Mesenteric fat pad (tissue), 1 donor: ENCODE measurements around the gene AAK1. TPM values are rescaled to one million over a fixed set of nuclear protein-coding genes. Genes with fewer than 3 reads are reported as not detected.

Experiments used
- DNase-seq: peaks from one replicate; pipeline ENCODE4 v3.0.0-alpha.2; 2020; ENCODE audit warnings: low spot score
- total RNA-seq: library from RNA; stranded (reverse); fragmentation: NEBNext Ultra II Directional; extraction: Animal tissue kit (Norgen Biotek cat#: 25700); gene quantifications from one replicate; pipeline ENCODE4 v1.2.1, GENCODE V29; 2021
- donor health status: DM: yes; HTN: yes; CAD: no.

Gene AAK1
- total RNA-seq, 1 donor from 2014 or later, result 73.6 TPM

DNA sequence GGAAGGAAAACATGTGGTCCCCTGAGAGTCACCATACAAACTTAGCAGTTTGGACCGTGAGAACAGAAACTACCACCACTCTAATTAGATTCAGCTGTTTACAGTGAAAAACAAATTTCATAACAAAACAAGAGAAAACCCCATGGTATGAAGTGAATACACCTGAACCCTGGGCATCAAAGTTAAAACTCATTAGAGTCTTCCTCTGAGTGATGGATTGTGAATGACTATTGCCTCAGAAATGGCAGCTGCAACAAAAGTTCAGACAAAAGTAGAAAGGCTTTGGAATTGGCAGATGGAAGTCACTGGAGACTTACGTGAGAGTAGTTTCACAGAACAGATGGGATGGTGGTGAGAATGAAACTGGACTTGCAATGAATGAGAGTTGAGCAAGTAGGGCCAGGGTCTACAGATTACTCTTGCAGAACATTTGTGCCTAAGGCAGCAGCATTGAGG is 98.0 kb downstream of the AAK1 start:
- no peak for DNase-seq

DNA sequence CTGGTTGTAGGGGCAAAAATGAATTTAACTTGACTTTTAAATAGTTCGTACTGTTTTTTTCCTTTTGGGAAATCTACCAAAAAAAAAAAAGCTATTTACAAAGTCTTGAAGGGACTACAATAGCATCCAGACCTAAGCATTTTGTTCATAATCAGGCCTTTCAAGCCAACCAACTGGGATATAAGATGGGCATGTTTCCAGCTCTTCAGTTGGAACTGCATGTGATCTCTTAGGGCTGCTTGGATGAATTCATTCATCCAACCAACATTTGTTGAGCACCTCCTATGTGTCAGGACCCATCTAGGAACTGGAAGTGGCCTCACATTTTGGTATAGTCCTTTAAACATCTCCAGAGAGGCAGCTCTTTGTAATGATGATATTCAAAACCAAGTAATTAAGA is 98.6 kb downstream of the AAK1 start:
- DNase-seq, result no peak

DNA sequence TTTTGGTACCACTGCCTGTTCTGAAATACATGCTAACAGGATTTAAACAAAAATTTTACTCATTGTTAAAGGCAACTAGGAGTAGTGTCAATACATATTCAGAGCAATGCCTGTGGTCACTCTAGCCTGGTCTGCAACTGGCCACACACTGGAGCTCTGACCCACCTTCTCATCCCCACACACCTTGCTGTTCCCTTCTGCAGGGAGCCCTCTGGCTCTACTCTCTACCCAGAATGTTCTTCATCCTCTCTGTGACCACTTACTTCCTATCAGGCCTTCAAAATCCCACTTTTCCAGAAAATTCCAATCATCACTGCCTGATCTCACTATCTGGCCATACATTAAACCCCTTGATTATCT is 104.0 kb downstream of the AAK1 start:
- DNase-seq, result no peak

DNA sequence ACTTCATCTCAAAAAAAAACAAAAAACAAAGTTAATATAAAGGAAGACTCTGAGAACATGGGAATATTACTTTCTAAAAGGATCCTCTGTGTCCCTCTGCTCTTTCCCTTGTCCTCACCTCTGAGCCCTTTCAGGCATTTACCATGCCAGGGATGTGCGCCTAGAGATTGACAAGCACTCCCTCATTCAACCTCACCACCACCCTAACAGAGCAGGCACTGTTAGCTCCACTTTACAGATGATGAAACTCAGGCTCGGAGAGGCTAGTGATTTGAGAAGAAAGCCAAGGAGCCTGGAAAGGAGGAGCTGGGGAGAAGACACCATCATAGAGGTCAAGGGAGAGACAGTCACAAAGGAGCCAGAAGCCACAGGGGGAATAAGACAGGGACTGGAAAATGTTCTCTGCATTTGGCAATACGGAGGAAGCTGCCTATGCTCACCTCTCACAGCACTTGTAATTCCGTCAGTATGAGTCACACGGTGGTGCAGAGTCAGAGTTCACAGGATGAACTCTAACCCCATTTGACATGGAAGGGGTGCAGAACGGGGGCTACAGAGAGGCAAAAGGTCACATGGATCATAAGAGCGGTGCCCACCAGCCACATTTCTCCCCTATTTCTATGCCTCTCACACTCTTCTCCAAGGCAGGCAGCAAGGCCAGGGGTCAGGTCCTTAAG is 104.5 kb downstream of the AAK1 start:
- no peak for DNase-seq

DNA sequence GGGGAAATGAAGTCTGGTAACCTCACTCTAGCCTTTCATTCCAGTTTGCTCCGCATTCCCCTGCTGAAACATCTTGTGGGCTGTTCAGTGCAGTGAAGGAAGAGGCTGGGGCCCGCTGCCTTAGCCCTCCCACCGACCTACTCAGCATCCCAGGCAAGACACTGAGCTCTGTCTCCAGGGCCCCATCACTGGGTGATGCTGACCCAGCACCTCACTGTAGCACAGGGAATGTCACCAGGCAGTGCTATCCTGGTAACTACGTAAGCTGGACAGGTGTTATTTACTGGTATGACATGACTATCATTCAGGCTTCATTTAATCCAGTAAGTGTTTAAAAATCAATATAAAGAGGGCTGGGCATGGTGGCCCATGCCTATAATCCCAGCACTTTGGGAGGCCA is 105.3 kb downstream of the AAK1 start:
- no peak for DNase-seq

DNA sequence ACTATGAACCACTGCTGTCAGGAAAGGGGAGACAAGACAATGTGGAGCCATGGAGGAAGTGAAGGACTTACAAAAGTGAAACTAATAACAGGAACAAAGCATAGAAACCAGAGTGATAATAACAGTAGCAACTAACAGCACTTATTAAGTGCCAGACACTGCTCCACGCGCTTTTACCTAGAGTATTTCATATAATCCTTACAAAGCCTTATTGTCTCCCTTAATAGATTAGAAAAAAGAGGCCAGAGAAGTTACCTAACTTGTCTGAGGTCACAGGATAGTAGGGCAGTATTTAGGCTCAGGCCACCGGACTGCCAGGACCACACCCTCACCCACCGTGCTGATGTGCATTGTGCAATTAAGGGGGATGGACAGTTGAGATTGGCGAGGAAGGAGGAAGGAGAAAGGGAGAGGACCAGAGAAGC is 107.7 kb downstream of the AAK1 start:
- no peak for DNase-seq

DNA sequence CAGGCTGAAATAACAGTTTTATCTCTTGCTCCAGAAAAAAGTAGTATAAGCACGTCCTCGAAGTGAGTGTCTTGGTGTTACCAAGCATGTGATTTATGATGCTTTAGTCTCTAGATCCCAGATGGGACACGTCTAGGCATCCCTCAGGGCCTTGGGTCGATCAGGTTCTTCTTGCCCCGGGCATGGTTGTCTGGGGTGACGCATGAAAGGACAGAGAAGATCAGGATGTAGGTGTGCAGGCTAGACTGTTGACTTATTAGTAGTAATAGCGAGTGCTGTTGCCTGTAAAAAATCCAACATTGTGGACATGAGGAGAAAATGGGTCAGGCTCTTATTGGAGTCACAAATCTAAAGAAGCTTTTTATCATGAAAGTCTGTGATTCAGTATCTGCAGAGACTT is 112.4 kb downstream of the AAK1 start:
- DNase-seq, result no peak

DNA sequence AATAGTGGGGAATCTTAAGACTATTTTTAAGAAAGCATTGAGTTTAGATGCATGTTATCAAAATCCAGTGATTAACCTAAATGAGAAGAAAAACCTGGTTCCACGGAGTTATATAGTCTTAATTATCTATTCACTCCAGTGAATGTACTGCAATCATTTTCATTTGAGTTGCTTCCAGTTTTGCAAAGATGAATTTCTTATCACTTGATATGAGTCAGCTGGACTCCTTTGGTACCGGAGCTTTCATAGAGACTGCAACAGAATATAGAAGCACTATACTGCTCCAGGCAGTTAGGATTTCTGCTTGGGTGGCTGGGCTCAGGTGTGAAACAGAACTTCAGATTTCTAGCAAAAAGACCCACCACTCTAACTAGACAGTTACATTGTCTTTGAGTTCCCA is 114.1 kb downstream of the AAK1 start:
- no peak for DNase-seq

DNA sequence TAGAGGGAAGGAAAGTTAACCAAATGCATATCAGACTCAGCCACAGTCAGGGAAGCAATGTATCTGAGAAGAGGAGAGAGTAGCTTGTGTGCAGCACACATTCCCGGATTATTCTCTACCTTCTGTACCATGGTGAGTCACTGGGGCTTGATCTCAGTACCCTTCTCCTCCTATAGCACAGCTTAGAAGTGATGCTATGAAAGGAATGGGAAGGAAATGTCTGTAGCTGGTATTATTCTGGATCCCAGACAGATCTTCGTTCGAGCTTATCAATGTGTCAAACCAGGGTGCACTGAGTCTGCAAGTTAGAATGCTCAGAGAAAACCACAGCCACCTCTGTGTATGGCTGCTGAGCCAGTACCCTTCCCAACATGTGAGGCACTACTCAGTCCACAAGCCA is 118.3 kb downstream of the AAK1 start:
- no peak for DNase-seq

DNA sequence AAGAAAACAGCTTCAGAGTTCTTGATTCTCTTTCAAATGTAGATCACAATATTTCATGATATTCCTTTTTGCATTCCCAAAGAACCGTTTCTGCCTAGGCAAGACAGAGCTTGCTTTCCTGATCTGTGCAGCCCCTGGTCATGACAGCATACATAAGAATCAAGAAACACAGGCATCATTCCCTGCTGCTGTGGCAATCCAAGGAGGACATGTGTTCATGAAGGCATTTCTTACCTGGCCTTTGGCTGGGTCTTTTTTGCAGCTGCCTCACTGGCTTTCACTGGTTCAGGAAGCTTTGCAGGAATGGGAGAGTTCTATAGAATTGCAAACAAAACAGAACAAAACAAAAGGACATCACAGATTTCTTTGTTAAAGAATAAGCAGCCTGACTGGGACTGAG is 118.7 kb downstream of the AAK1 start:
- DNase-seq, result no peak

DNA sequence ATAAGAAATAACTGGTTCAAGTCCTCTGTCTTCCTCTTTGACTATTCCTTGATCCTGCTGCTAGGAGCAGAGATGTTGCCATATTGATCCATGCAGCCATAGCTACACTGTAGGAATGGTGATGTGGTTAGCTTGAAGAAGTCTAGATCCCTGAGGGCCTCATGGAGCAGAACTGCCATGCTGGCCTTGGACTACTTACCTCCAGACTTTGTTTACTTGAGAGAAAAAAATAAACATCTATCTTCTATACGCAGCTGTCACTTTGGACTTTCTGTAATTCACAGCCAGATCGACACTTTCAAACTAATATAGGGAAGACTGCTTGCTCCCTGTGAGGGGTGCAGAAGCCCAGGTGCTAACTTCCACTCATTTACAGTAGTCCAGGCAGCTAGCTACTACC is 121.8 kb downstream of the AAK1 start:
- no peak for DNase-seq

DNA sequence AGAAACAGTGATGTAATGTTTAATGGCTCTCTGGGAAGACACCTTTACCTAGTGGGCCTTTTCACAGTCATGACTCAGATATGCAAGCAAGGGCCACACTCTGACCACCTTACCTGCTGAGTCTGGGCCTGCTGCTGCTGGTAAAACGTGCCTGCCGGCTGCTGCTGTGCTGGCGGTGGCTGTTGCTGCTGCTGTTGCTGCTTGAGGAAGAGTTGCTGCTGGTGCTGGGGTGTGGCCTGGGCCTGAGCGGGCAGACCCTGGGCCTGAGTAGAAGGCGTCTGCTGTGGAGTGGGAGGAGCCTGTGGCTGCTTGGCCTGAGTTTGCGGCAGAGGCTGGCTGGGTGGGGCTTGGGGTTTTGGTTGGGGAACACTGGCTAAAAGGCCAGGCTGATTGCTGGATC is 124.7 kb downstream of the AAK1 start:
- DNase-seq, result no peak

DNA sequence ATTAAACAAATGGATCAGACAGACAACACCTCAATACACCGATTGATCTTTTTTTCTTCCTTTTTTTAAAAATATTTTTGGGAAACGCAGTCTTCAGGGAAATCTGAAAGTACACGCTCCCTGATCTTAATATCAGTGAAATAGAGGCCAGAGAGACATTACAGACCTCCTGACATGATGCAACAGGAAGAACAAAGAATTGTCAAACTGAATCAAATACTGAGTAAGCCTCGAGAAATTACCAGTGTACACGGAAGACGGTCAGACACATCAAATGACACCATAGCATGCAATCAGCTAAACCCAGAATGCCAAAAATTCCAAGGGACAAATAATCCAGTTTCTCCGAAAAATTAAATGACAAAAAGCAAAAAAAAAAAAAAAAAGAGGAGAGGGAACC is 126.1 kb downstream of the AAK1 start:
- DNase-seq, result no peak

DNA sequence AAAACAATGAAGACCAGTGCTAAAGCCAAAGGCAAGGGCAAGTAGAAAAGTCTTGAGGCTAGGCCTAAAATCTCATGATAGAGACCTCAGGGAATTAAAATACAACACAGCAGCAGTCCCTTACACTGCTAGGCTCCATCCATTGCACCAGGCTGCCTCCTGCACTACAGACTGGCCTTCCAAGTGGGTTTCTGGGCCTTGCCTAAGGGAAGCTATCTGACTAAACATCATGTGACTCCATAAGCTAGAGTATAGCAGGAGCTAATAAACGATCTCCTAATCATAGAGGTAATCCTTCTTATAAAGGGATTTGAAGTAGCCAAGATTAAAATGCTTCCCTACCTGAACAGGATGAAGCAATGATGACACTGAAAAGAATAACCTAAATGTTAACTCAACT is 128.7 kb downstream of the AAK1 start:
- DNase-seq, result no peak

DNA sequence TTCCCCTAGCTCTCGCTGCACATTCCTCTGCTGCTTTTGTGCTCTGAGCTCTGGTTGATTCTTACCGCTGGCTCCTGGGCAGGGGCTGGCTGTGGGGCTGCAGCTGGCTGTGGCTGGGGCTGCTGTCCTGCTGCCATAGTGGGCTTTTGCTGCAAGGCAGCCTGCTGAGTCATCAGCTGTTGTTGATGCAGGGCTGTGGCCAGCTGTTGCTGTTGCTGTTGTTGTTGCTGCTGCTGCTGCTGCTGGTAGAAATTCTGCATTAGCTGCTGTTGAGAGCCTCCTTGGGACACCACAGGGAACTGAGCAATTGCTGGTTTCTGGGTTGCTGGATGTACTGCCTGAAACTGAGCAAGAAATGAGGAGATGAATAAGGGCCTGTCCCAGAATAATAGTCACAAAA is 129.1 kb downstream of the AAK1 start:
- DNase-seq, result no peak

DNA sequence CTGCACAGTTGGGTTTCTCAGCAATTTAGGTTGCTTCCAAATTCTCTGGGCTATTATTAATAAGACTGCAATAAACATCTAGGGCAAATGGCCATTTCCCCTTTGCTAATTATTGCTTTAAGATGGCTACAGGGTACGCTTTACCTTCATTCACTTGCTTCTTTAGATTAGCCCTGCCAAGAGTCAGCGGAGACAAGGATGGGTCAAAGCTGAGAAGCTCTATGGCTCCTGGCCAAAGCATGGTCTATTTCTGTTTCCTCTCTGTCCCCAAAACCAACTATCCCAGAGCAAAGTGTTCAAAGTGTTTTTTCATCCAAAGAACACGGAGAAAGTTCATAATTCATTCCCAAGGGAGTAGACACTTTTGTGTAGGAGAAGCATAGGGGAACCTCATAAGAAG is 131.1 kb downstream of the AAK1 start:
- no peak for DNase-seq

DNA sequence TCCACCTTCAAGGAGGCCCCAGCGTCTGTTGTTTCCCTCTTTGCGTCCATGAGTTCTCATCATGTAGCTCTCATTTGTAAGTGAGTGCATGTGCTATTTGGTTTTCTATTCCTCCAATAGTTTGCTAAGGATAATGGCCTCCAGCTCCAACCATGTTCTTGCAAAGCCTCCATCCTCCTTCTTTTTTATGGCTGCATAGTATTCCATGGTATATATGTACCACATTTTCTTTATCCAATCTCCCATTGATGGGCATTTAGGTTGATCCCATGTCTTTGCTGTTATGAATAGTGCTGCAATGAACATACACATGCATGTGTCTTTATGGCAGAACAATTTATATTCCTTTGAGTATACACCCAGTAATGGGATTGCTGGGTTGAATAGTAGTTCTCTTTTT is 133.3 kb downstream of the AAK1 start:
- DNase-seq, result no peak

DNA sequence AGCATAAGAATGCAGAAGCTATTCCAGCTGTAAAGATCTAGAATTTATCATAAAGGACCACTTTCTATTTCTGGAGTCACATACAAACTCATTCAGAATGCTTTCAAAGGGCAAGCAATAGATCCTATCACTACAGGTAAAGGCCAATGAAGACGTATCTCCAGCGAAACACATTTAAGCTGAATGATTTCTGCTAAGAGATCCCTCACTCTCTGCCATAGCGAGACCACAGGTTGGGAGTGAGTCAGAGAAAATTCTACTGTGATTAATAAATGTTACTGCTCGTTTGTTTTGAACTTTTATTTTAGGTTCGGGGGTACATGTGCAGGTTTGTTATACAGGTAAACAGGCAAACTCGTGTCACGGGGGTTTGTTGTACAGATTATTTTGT is 133.8 kb downstream of the AAK1 start:
- DNase-seq, result no peak

DNA sequence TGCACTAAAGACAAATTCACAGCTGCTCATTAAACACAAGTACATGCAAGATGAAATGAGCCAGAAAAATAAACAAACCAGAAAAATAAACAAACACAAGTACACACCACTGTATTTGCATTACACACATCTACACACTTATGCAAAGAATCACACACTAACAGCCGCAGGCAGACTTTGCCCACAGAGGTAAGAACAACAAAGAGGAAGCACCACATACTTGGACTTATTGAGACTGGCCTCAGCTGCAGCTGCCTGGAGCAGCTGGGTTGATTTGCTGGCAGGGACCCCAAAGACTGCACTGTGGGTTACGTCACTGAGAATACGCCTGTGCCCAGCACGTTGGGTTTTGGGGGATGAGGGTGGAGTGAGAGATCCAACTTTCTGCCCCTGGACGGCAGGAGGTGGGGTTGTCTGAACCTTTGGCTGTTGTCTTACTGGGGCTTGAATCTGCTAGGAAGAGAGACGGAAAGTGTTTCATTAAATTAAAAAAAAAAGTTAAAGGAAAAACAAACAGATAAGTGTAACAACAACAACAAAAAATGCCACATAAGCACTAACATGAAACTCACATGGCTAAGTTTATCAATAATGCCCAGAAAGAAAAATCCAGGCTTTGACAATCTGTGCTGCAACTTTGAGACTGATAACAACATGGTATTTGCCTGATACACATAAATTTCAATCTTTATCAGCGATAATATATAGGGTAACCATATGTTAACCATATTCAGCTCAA is 134.4 kb downstream of the AAK1 start:
- DNase-seq, result no peak

DNA sequence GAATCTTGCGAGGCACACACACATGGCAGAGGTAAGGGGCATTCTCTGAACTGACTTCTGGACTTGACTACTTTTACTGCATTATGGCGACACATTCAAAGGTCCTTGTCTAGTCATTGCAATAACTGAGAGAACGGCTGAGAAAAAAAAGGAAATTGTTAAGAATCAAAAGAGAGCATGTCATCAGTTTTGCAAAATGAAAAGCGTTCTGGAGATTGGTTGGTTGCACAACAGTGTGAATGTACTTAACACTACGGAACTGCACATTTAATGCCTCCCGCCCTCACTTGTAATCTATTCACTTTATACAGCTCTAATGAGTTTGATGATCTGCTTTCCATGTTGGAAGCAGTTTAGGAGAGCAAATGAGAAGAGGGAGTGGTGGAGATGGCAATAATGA is 137.8 kb downstream of the AAK1 start:
- DNase-seq, result no peak

DNA sequence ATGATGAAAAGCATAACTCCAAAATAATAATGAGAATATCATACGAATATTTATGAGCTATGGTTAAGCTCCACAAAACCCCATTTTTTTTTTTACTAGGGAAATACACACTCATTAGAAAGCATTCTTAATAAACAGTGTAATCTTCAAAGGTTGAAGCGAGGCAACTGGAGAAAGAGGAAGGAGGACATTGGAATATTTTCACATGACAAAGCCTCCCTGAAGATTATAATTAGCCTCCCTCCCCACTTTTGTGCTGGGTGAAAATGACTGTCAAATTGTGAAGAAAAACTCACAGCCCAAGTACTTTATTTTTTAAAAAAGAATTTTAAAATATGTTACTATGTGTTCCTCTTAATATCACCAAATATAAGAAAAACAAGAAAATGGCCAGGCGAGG is 142.2 kb downstream of the AAK1 start:
- no peak for DNase-seq

DNA sequence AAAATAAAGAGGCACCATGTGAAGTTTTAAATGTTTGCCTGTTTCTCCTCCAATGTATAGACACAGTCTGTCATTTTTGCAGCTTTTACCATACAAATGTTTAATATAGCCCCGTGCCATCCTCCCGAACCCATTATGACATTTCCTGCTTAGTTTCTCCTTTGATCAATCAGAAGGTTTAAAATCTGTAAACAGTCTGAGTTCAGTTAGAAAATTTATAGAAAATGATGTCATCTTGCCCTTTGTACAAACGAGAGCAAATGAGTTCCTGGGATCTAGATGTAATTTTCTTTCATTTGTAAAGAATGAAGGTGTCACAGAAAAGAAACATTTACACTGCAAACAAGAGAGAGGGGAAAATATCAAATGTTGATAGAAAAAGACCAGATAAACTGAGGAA is 143.6 kb downstream of the AAK1 start:
- DNase-seq, result no peak

DNA sequence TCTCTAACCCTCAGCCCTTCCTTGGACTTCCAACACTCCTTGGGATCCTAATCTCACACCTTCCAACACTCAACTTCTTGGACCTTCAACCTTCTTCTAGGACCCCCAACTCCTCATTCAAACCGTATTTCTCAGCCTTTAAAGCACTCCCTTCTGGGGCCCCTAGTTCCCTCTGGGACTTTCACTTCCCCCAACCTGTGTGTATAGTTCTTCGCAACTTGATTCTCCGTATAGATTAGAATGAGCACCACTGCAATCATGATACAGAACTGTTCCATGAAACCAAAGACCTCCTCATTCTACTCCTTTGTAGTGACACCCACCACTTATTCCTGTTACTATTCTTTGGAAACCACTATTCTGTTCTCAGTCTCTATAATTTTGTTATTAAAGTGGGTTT is 144.3 kb downstream of the AAK1 start:
- no peak for DNase-seq
